Endothelial cell of umbilical vein (primary cell): ENCODE data around the gene LRRK1. TPM values are rescaled to one million over a fixed set of nuclear protein-coding genes. Genes with fewer than 3 reads are reported as not detected.

Source experiments
- BruUV-seq: library from RNA; stranded (reverse); fragments of 400-500 nt; replicated peaks from 2 replicates; lab custom pipeline; 2021; lab: Mats Ljungman, UMichigan
- CTCF ChIA-PET: fragments of 300-600, 350-600 bp; sonication (Branson Sonifier 250); formaldehyde crosslinking; loops from one replicate; lab custom pipeline; 2021; ENCODE audit warnings: antibody characterized with exemption, inconsistent platforms; lab: Charles Lee
- POLR2A ChIA-PET: fragments of 300-600, 350-600 bp; sonication (Branson Sonifier 250); formaldehyde crosslinking; loops from one replicate; lab custom pipeline; 2021; ENCODE audit warnings: antibody characterized with exemption, inconsistent platforms; lab: Charles Lee
- DNase-seq: peaks from one replicate; pipeline ENCODE4 v3.0.0-alpha.2; 2011; ENCODE audit warnings: low read depth, low spot score
- FAIRE-seq: peaks from 2 replicates; lab custom pipeline; 2011; peaks lifted over from hg19 to GRCh38; lab: Jason Lieb, UNC
- H2AFZ ChIP-seq: 2 replicates; pipeline ENCODE4 v1.6.0; 2012; ENCODE audit warnings: low read depth, low read length, control low read depth, inconsistent platforms
- H3K27ac ChIP-seq: 2 replicates; pipeline ENCODE4 v1.5.1; 2011; ENCODE audit warnings: low read depth, mild to moderate bottlenecking, control low read depth, low read length, moderate library complexity; ENCODE audit not compliant: insufficient read depth
- H3K27me3 ChIP-seq, 2 experiments: 2 replicates each; pipeline versions ENCODE4 v1.6.0 to v1.6.1; 2011; ENCODE audit warnings: low read length in 2 of 2, mixed read lengths in 1 of 2; ENCODE audit not compliant: control insufficient read depth in 2 of 2, insufficient read depth in 2 of 2
- H3K36me3 ChIP-seq, 2 experiments: 2 replicates in 1 of 2; 3 replicates in 1 of 2; pipeline ENCODE4 v1.5.1; 2011; ENCODE audit warnings: low read length in 2 of 2, mild to moderate bottlenecking in 1 of 2, moderate library complexity in 1 of 2; ENCODE audit not compliant: control insufficient read depth in 2 of 2, insufficient read depth in 2 of 2; ENCODE audit errors: extremely low read depth in 1 of 2
- H3K4me1 ChIP-seq: 3 replicates; pipeline ENCODE4 v1.5.1; 2011; ENCODE audit warnings: mild to moderate bottlenecking, low read length; ENCODE audit not compliant: control insufficient read depth, insufficient read depth; ENCODE audit errors: extremely low read depth
- H3K4me2 ChIP-seq: 2 replicates; pipeline ENCODE4 v1.6.1; 2011; ENCODE audit warnings: low read length, control low read depth, mixed read lengths; ENCODE audit not compliant: insufficient read depth
- H3K4me3 ChIP-seq, 3 experiments: fragments of 200-600 bp in 1 of 3; sonication (generic), shearing (Covaris generic) in 1 of 3; replicated peaks in 1 of 3; 2 replicates each; pipeline ENCODE4 v1.5.1; 2011 to 2016; ENCODE audit warnings: control low read depth in 3 of 3, low read length in 3 of 3, mild to moderate bottlenecking in 2 of 3, inconsistent platforms in 1 of 3, low read depth in 1 of 3, moderate library complexity in 1 of 3; ENCODE audit not compliant: insufficient read depth in 1 of 3
- H3K79me2 ChIP-seq: 2 replicates; pipeline ENCODE4 v1.6.0; 2012; ENCODE audit warnings: low read length, inconsistent platforms; ENCODE audit not compliant: control insufficient read depth, insufficient read depth
- H3K9ac ChIP-seq: replicated peaks from 2 replicates; pipeline ENCODE3; 2011; ENCODE audit warnings: low read length, control low read depth; ENCODE audit not compliant: insufficient read depth; ENCODE audit errors: extremely low read depth
- H3K9me1 ChIP-seq: replicated peaks from 3 replicates; pipeline ENCODE4 v1.6.0; 2011; ENCODE audit warnings: mild to moderate bottlenecking, low read length; ENCODE audit not compliant: control insufficient read depth, insufficient read depth; ENCODE audit errors: extremely low read depth
- H3K9me3 ChIP-seq: replicated peaks from 2 replicates; pipeline ENCODE4 v1.5.1; 2012; ENCODE audit warnings: low read length, inconsistent platforms; ENCODE audit not compliant: control insufficient read depth, insufficient read depth
- H4K20me1 ChIP-seq: replicated peaks from 2 replicates; pipeline ENCODE3; 2011; ENCODE audit warnings: mild to moderate bottlenecking, low read length; ENCODE audit not compliant: control insufficient read depth, insufficient read depth; ENCODE audit errors: extremely low read depth
- CTCF ChIP-seq, 2 donors: IDR thresholded peaks; 1 replicate in 1 of 2; 2 replicates in 1 of 2; pipeline ENCODE4 v1.5.1; 2011; ENCODE audit warnings: low read length in 2 of 2, mild to moderate bottlenecking in 2 of 2, moderate library complexity in 2 of 2, control low read depth in 1 of 2, inconsistent platforms in 1 of 2, low read depth in 1 of 2; ENCODE audit not compliant: insufficient read depth in 1 of 2; ENCODE audit errors: extremely low read depth in 1 of 2
- EZH2 ChIP-seq: IDR thresholded peaks from 2 replicates; pipeline ENCODE4 v1.6.1; 2012; ENCODE audit warnings: borderline replicate concordance, low read depth, mild to moderate bottlenecking, moderate library complexity, low read length, inconsistent platforms; ENCODE audit not compliant: severe bottlenecking
- FOS ChIP-seq: IDR thresholded peaks from 2 replicates; pipeline ENCODE4 v1.6.1; 2011; ENCODE audit warnings: mild to moderate bottlenecking, low read length, moderate library complexity, borderline replicate concordance; ENCODE audit not compliant: insufficient read depth
- GATA2 ChIP-seq: IDR thresholded peaks from 2 replicates; pipeline ENCODE4 v1.7.0; 2011; ENCODE audit warnings: low read depth, mild to moderate bottlenecking, moderate library complexity, mixed read lengths, low read length; ENCODE audit not compliant: insufficient read length, insufficient read depth
- MYC ChIP-seq: IDR thresholded peaks from one replicate; pipeline ENCODE4 v1.6.1; 2011; ENCODE audit warnings: mild to moderate bottlenecking, low read depth, low read length
- POLR2A ChIP-seq: IDR thresholded peaks from 2 replicates; pipeline ENCODE4 v1.6.1; 2012; ENCODE audit warnings: low read depth, mild to moderate bottlenecking, control low read depth, low read length
- POLR2AphosphoS5 ChIP-seq: IDR thresholded peaks from 2 replicates; pipeline ENCODE4 v1.6.1; 2012; ENCODE audit warnings: low read depth, mild to moderate bottlenecking, control low read depth, low read length, moderate library complexity; ENCODE audit not compliant: insufficient read depth
- dilution Hi-C: fragments of 300-500 bp; cut with MboI; formaldehyde crosslinking; loops from one replicate; pipeline ENCODE4 v1.15.0; 2019; ENCODE audit warnings: low sequenced_read_pairs; ENCODE audit not compliant: extremely low pct_ligation_motif_present
- intact Hi-C: fragments of 100-400 bp; cut with micrococcal nuclease; formaldehyde crosslinking; loops from one replicate; pipeline ENCODE4 v1.10.0; 2022
- polyA plus RNA-seq, 4 experiments: library from polyadenylated mRNA; depleted of rRNA in 3 of 4; stranded (reverse) in 3 of 4; unstranded in 1 of 4; fragments of >200 nt; gene quantifications; 2 replicates each; pipeline versions ENCODE4 v1.2.1 to v1.2.3, GENCODE V29; 2011 to 2012; ENCODE audit warnings: missing spikeins in 1 of 4
- total RNA-seq: library from RNA; stranded (reverse); gene quantifications from 2 replicates; pipeline ENCODE4 v1.2.3, GENCODE V29; 2021
- TF ChIP-seq, protein P1 (sequence below): IDR thresholded peaks from 2 replicates; pipeline ENCODE4 v1.6.1; 2011; ENCODE audit not compliant: insufficient read depth, insufficient read length

Gene LRRK1
- total and polyA plus RNA-seq, 2 donors (not counting 3 experiments of a cell fraction or from before 2014, with no cell fraction given): 11.0 to 22.1 TPM

GRCh38 chr15:100947760-100948429 is 28.7 kb downstream of the LRRK1 start:
- H3K4me3 ChIP-seq: no peak overlapping the region
- dilution Hi-C loops: no loop called here
- intact Hi-C loops: no loop called here

DNA sequence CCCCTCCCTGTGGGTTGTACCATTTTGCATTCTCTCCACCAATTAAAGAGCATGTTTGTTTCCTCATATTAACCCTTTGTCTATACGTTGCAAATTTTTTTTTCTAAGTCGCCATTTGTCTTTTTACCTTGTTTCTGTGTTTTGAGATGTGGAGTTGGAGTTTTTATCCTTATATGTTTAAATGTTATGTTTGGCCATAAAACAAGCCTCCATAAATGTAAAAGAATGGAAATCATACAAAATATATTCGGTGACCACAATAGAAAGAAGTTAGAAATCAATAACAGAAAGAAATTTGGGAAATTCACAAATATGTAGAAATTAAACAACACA is 29.2 kb downstream of the LRRK1 start:
- Histone ChIP-seq H3K9ac (no peak overlapping the region), H3K9me1 (no peaks in the 10 kb centered on the region), H3K4me3 (no peak overlapping the region), H3K4me2 (no peak overlapping the region), H3K27ac (no peak overlapping the region), H3K9me3 (no peaks in the 10 kb centered on the region), H3K36me3 (no peaks in the 10 kb centered on the region), H4K20me1 (no peaks in the 10 kb centered on the region), H3K4me1 (no peaks in the 10 kb centered on the region), H2AFZ (no peak overlapping the region), H3K27me3 (no peaks in the 10 kb centered on the region), H3K79me2 (no peaks in the 10 kb centered on the region)
- no peak for DNase-seq
- no peak for FAIRE-seq
- BruUV-seq: no TSS peak
- ChIA-PET POLR2A (no interaction called here), CTCF (interaction anchor here (1.2 kb wide), 1 partner anchor 17 kb away, joined by 3 read pairs; no protein-coding TSS in a partner anchor)
- intact Hi-C loops: no loop called here
- dilution Hi-C loops: no loop called here
- no peak for TF ChIP-seq CTCF (IDR thresholded peaks at IDR 0.05; ENCODE audit: extremely low read depth in 1 of 2, insufficient read depth in 1 of 2, low read depth in 1 of 2, low read length in 2 of 2)
- TF ChIP-seq POLR2A: no peak
- no peak for TF ChIP-seq EZH2
- TF ChIP-seq MYC: no peak
- TF ChIP-seq GATA2: no peak
- no peak for TF ChIP-seq POLR2AphosphoS5
- no peak for TF ChIP-seq FOS
- TF ChIP-seq, protein P1, sequence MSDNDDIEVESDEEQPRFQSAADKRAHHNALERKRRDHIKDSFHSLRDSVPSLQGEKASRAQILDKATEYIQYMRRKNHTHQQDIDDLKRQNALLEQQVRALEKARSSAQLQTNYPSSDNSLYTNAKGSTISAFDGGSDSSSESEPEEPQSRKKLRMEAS: no peak

More at GRCh38 chr15:100947760-100948429, 28.7 kb downstream of the LRRK1 start:
- Histone ChIP-seq H2AFZ (no peak overlapping the region), H3K27ac (no peak overlapping the region), H3K27me3 (no peaks in the 10 kb centered on the region), H3K79me2 (no peaks in the 10 kb centered on the region), H3K9ac (no peak overlapping the region), H3K36me3 (no peaks in the 10 kb centered on the region), H3K9me3 (no peaks in the 10 kb centered on the region), H3K4me2 (no peak overlapping the region), H4K20me1 (no peaks in the 10 kb centered on the region), H3K9me1 (no peaks in the 10 kb centered on the region), H3K4me1 (no peaks in the 10 kb centered on the region)
- no TSS peak for BruUV-seq
- TF ChIP-seq POLR2A: no peak
- ChIA-PET POLR2A (no interaction called here), CTCF (interaction anchor here (0.9 to 1.2 kb wide), 3 partner anchors 11 to 18 kb away, joined by 3 to 4 read pairs (median 3); no protein-coding TSS in a partner anchor)
- FAIRE-seq (no peak), DNase-seq (no peak)
